Keratinocyte (primary cell): ENCODE data around the gene NKX2-3. TPM values are rescaled to one million over a fixed set of nuclear protein-coding genes. Genes with fewer than 3 reads are reported as not detected.

Source experiments
- DNase-seq: peaks from one replicate; pipeline ENCODE4 v3.0.0-alpha.2; 2011; ENCODE audit warnings: low read depth, missing footprints, low spot score
- FAIRE-seq: peaks from 2 replicates; lab custom pipeline; 2011; peaks lifted over from hg19 to GRCh38; lab: Jason Lieb, UNC
- H2AFZ ChIP-seq: 2 replicates; pipeline ENCODE4 v1.6.0; 2012; ENCODE audit warnings: low read length, control low read depth, inconsistent platforms; ENCODE audit not compliant: control insufficient read depth
- H3K27ac ChIP-seq: 2 replicates; pipeline ENCODE4 v1.5.1; 2011; ENCODE audit warnings: low read length; ENCODE audit not compliant: control insufficient read depth, insufficient read depth
- H3K27me3 ChIP-seq: 3 replicates; pipeline ENCODE4 v1.6.0; 2011; ENCODE audit warnings: low read length; ENCODE audit not compliant: control insufficient read depth, insufficient read depth; ENCODE audit errors: extremely low read depth
- H3K36me3 ChIP-seq, 2 experiments: 2 replicates in 1 of 2; 3 replicates in 1 of 2; pipeline ENCODE4 v1.5.1; 2011; ENCODE audit warnings: low read length in 2 of 2, mild to moderate bottlenecking in 1 of 2; ENCODE audit not compliant: control insufficient read depth in 2 of 2, insufficient read depth in 2 of 2; ENCODE audit errors: extremely low read depth in 1 of 2
- H3K4me1 ChIP-seq: 3 replicates; pipeline ENCODE4 v1.5.1; 2011; ENCODE audit warnings: low read length; ENCODE audit not compliant: control insufficient read depth, insufficient read depth; ENCODE audit errors: extremely low read depth
- H3K4me2 ChIP-seq: 3 replicates; pipeline ENCODE4 v1.6.0; 2011; ENCODE audit warnings: low read depth, low read length; ENCODE audit not compliant: control insufficient read depth, insufficient read depth; ENCODE audit errors: extremely low read depth
- H3K4me3 ChIP-seq, 3 experiments: fragments of 200-600 bp in 1 of 3; sonication (generic) in 1 of 3; 2 replicates in 2 of 3; 3 replicates in 1 of 3; pipeline ENCODE4 v1.5.1; 2011 to 2016; ENCODE audit warnings: low read length in 3 of 3, mild to moderate bottlenecking in 3 of 3, control low read depth in 2 of 3, inconsistent platforms in 1 of 3, low read depth in 1 of 3, mixed read lengths in 1 of 3, mixed run types in 1 of 3, moderate library complexity in 1 of 3; ENCODE audit not compliant: control insufficient read depth in 2 of 3, insufficient read depth in 2 of 3; ENCODE audit errors: extremely low read depth in 1 of 3
- H3K79me2 ChIP-seq: 2 replicates; pipeline ENCODE4 v1.6.0; 2012; ENCODE audit warnings: low read length; ENCODE audit not compliant: control insufficient read depth, insufficient read depth
- H3K9ac ChIP-seq: 3 replicates; pipeline ENCODE4 v1.6.0; 2011; ENCODE audit warnings: low read length; ENCODE audit not compliant: control insufficient read depth, insufficient read depth; ENCODE audit errors: extremely low read depth
- H3K9me1 ChIP-seq: 3 replicates; pipeline ENCODE4 v1.6.0; 2011; ENCODE audit warnings: low read length; ENCODE audit not compliant: control insufficient read depth, insufficient read depth; ENCODE audit errors: extremely low read depth
- H3K9me3 ChIP-seq: 2 replicates; pipeline ENCODE4 v1.5.1; 2012; ENCODE audit warnings: low read depth, low read length; ENCODE audit not compliant: control insufficient read depth
- H4K20me1 ChIP-seq: 3 replicates; pipeline ENCODE4 v1.6.0; 2011; ENCODE audit warnings: low read length; ENCODE audit not compliant: control insufficient read depth, insufficient read depth; ENCODE audit errors: extremely low read depth
- EZH2 ChIP-seq: IDR thresholded peaks from one replicate; pipeline ENCODE4 v1.6.1; 2012; ENCODE audit warnings: inconsistent platforms, mild to moderate bottlenecking, low read length, moderate library complexity
- dilution Hi-C: fragments of 300-500 bp; cut with MboI; formaldehyde crosslinking; loops from one replicate; pipeline ENCODE4 v1.7.0; 2020; ENCODE audit warnings: low sequenced_read_pairs; ENCODE audit not compliant: extremely low pct_ligation_motif_present
- polyA plus RNA-seq, 5 experiments: library from polyadenylated mRNA; depleted of rRNA in 3 of 5; stranded (reverse) in 3 of 5; stranded (forward) in 1 of 5; unstranded in 1 of 5; fragments of >200 nt; gene quantifications; 1 replicate in 1 of 5; 2 replicates in 3 of 5; 3 replicates in 1 of 5; pipeline versions ENCODE4 v1.2.1 to v1.2.3, GENCODE V29; 2011 to 2012; ENCODE audit warnings: missing spikeins in 2 of 5, low read depth in 1 of 5, low replicate concordance in 1 of 5
- TF ChIP-seq, protein P1 (sequence below), 3 experiments: IDR thresholded peaks in 1 of 3; conservative IDR thresholded peaks in 1 of 3; optimal IDR thresholded peaks in 1 of 3; 2 replicates in 2 of 3; 3 replicates in 1 of 3; pipeline versions ENCODE3 to v1.5.1; 2011; ENCODE audit warnings: low read length in 3 of 3, mild to moderate bottlenecking in 3 of 3, moderate library complexity in 2 of 3, control low read depth in 1 of 3, inconsistent platforms in 1 of 3; ENCODE audit not compliant: insufficient read depth in 2 of 3; ENCODE audit errors: extremely low read depth in 1 of 3

The NKX2-3 gene
- polyA plus RNA-seq, 1 donor (not counting 4 experiments of a cell fraction or from before 2014, with no cell fraction given): not detected

DNA sequence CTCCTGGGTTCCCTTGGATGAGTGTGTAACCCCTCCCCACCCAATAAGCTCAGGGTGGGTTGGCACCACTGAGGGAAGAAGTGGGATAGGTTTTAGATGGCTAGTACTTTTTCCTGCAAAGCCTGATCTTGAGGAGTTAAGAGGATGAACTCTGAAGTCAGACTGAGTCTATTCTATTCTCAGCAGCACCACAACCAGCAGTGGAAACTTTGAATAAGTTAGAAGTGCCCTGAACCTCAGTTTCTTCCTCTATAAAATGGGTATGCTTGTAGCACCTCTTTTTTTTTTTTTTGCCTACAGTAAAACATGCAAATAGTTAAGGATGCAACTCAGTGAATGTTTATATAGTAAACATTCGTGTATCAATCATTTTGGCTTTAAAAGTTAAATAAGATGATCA lies 7.1 kb downstream of the NKX2-3 start:
- no peak overlapping the region for H3K9ac ChIP-seq
- H3K27me3 ChIP-seq: peaks cover 89% of the 10 kb centered on the region
- peaks cover 7% of the 10 kb centered on the region for H3K4me1 ChIP-seq
- no peak for FAIRE-seq
- no peaks in the 10 kb centered on the region for H3K79me2 ChIP-seq
- peaks cover 4% of the 10 kb centered on the region for H4K20me1 ChIP-seq
- no peak overlapping the region for H2AFZ ChIP-seq
- dilution Hi-C loops: no loop called here
- H3K9me1 ChIP-seq: no peaks in the 10 kb centered on the region
- no peak for DNase-seq
- H3K9me3 ChIP-seq: no peaks in the 10 kb centered on the region
- no peak overlapping the region for H3K4me3 ChIP-seq
- H3K4me2 ChIP-seq: no peak overlapping the region
- no peak overlapping the region for H3K27ac ChIP-seq
- peak; percentile 49 for TF ChIP-seq EZH2
- TF ChIP-seq, protein P1, sequence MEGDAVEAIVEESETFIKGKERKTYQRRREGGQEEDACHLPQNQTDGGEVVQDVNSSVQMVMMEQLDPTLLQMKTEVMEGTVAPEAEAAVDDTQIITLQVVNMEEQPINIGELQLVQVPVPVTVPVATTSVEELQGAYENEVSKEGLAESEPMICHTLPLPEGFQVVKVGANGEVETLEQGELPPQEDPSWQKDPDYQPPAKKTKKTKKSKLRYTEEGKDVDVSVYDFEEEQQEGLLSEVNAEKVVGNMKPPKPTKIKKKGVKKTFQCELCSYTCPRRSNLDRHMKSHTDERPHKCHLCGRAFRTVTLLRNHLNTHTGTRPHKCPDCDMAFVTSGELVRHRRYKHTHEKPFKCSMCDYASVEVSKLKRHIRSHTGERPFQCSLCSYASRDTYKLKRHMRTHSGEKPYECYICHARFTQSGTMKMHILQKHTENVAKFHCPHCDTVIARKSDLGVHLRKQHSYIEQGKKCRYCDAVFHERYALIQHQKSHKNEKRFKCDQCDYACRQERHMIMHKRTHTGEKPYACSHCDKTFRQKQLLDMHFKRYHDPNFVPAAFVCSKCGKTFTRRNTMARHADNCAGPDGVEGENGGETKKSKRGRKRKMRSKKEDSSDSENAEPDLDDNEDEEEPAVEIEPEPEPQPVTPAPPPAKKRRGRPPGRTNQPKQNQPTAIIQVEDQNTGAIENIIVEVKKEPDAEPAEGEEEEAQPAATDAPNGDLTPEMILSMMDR (optimal IDR thresholded peaks at IDR 0.05 in 1 of 3, IDR thresholded peaks at IDR 0.05 in 1 of 3, conservative IDR thresholded peaks at IDR 0.05 in 1 of 3; ENCODE audit: extremely low read depth in 1 of 3, insufficient read depth in 2 of 3, low read length in 3 of 3): no peak
- no peaks in the 10 kb centered on the region for H3K36me3 ChIP-seq

DNA sequence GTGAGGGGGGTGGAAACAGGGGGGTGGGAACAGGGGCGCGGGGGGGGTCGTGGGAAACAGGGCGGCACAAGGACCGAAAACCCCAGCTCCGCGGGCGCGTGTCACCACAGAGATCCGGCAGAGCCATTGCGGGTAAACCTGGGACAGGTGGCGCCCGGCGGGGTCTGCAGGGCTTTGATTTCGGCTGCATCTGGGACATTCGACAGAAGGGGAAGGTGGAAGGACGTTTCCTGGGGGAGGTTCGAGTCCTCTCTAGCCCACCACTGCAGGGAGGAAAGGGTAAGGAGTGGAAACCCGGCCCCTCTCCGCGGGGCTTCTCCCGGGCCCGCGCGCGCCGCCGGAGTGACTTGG lies 7.5 kb downstream of the NKX2-3 start:
- FAIRE-seq (no peak), DNase-seq (no peak)
- Histone ChIP-seq H3K4me3 (no peak overlapping the region), H3K79me2 (no peaks in the 10 kb centered on the region), H3K9ac (no peak overlapping the region), H3K9me1 (no peaks in the 10 kb centered on the region), H3K27ac (no peak overlapping the region), H3K36me3 (no peaks in the 10 kb centered on the region), H2AFZ (no peak overlapping the region), H3K4me1 (peaks cover 6% of the 10 kb centered on the region), H3K27me3 (peaks cover 89% of the 10 kb centered on the region), H4K20me1 (peaks cover 4% of the 10 kb centered on the region), H3K9me3 (no peaks in the 10 kb centered on the region), H3K4me2 (no peak overlapping the region)
- dilution Hi-C loops: no loop called here
- TF ChIP-seq, protein P1 (optimal IDR thresholded peaks at IDR 0.05 in 1 of 3, IDR thresholded peaks at IDR 0.05 in 1 of 3, conservative IDR thresholded peaks at IDR 0.05 in 1 of 3; ENCODE audit: extremely low read depth in 1 of 3, insufficient read depth in 2 of 3, low read length in 3 of 3): no peak
- peak; percentile 77 for TF ChIP-seq EZH2
